Measurements from ENCODE around the gene TMC4.
"Not testable (repeated sequence)": the region's sequence is repeated elsewhere in the genome, so short reads cannot be mapped to it uniquely, and the experiment has no call there.

The TMC4 gene, protein sequence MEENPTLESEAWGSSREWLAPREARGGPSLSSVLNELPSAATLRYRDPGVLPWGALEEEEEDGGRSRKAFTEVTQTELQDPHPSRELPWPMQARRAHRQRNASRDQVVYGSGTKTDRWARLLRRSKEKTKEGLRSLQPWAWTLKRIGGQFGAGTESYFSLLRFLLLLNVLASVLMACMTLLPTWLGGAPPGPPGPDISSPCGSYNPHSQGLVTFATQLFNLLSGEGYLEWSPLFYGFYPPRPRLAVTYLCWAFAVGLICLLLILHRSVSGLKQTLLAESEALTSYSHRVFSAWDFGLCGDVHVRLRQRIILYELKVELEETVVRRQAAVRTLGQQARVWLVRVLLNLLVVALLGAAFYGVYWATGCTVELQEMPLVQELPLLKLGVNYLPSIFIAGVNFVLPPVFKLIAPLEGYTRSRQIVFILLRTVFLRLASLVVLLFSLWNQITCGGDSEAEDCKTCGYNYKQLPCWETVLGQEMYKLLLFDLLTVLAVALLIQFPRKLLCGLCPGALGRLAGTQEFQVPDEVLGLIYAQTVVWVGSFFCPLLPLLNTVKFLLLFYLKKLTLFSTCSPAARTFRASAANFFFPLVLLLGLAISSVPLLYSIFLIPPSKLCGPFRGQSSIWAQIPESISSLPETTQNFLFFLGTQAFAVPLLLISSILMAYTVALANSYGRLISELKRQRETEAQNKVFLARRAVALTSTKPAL

DNA sequence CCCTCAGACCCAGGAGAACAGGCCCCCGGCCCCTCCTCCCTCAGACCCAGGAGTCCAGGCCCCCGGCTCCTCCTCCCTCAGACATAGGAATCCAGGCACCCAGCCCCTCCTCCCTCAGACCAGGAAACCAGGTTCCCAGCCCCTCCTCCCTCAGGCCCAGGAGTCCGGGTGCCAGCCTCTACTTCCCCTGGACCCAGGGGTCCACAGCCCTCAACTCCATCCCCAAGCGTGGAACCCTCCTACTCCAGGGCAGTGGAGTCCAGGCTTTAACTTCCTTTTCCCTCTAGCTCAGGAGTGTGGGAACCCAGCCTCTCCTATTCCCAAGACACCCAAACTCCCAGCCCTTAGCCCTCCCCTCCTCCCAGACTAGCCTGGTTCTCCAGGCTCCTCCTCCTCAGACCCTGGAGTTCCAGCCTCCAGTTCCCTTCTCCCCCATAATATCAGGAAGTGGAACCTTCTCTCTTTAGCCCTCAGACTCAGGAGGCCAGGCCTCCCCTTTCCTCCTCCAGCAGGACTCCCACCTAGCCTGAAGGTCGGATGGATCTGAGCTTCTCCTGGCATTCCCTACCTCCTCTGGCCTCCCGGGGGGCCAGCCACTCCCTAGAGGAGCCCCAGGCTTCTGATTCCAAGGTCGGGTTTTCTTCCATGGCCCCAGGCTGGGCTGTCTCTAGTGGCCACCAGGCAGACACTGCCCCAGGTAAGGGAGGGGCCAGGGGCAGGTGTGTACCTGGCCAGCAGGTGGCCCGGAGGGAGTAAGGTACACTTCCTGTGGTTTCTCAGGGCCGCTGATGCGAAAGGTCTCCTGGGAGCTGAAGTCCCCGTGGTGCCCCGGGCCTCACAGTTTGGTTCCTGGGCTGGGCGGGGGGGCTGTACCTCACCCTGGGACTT lies at the start of gene TMC4:
TMC4 (minus strand) TSS at position 690 of the 888 bp plus-strand sequence; CDS start at position 647, 43 bp downstream.
- DNase-seq: no peak

DNA sequence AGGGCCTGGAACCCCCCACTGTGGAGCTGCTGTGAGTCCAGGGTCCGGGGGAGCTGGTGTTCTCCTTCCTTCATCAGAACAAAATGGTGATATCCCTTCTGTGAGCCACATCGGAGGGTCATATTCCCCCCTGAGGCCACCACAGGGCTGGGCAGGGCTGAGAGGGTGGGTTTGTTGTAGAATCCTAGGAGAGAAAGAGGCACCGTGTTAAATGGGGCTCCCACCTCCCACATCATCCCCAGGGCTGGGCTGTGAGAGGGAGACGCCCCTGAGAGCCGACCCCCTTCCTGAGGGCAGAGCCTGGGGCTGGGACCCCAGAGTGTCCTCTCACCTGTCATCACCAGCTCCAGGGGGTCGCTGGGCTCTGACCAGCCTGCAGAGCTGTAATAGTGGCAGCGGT lies 49.0 kb upstream of the TMC4 start:
- DNase-seq: not testable (repeated sequence)

DNA sequence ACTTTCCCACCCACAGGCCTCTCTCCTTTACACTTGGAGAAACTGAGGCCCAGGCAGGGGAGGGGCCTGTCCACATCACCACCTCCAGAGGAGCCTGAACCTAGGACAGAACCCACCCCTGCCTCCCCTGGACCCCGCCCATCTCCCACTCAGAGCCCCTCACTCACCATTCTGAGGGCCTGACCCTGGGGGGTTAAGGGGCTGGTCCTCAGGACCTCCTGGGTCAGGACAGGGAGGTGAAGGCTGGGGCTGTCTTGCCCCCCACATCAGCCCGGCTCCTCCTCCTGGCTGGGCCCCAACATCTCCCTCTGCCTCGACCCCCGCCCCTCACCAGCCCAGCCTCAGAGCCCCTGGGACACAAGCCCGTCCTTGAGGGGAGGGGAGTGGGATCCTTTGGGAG lies 46.7 kb upstream of the TMC4 start:
- not testable (repeated sequence) for DNase-seq

DNA sequence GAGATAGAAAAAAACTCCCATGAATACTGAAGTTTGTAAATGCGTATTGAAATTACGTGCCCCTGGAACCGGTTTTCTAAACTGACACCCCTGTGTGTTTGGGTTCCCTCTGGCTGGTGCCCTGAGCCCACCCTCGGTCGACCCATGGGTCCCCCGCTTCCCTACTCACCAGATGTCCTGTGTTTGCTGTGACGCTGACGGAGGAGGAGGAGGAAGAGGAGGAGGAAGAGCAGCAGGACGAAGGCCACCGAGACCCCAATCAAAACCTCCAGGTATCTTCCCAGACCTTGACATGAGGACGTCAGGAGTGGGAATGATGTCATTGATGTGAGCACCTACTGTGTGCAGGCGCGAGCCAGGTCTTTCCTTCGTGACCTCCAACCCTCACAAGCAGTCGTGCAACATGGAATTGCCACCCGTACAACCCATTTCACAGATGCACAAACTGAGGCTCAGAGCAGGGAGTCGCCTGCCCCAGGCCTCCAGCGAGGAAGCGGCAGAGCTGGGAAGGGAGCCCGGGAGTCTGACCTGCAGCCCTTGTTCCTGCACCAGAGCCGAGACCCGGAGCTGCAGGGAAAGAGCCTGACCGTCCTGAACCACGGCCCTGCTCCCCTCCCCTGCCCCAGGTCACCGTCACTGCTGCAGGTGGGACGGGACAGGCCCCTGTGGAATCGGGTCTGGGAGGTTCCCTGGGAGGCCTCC lies 46.2 kb upstream of the TMC4 start:
- DNase-seq: no peak

DNA sequence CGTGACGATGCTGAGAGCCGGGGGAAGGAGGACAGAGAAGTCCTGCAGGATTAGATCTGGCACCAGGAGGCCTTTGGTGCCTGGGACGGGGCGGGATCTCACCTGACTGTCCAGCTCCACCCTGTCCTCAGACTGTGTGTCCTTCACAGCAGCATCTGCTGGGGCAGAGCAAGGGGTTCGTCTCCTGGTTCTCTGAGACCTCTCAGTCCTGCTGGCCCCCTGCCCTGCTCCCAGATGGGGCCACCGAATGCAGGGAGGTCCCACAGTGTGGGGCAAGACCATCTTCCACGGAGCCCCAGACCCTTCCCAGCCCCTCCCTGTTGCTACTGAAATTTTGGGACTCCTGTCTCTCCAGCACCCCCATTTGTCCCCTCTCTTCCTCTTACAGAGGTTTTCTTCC lies 45.3 kb upstream of the TMC4 start:
- no peak for DNase-seq

DNA sequence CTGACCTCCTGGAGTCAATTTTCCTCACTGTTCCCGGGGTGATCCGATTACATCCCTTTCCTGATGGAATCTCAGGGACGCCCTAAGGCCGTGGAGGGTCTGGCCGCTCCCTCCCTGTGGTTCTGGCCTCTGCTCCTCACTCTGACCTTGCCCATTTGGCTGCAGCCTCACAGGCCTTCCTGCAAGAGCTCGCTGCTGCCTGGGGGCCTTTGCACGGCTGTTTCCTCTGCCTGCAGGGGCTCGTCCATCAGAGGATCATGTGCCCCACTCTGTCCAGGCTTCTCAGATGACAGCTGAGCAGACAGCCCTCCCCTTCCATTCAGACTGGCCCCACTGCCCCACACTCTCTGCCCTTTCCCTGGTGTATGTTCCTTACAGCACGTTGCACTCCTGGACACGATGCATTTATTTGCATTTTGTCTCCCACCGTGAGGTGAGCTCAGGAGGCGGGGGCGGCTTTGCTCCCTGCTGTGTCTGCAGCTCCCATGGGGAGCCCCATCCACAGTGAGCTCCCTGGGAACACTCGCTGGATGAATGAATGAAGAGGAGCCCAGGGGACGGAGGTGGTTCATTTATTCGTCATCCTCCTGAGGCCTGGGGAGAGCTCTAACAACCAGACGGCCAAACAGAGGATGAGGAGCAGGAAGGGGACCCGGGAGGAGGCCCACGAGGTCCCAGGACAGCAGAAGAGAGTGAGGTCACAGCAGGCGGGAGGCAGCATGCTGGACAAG lies 44.7 kb upstream of the TMC4 start:
- not testable (repeated sequence) for DNase-seq

DNA sequence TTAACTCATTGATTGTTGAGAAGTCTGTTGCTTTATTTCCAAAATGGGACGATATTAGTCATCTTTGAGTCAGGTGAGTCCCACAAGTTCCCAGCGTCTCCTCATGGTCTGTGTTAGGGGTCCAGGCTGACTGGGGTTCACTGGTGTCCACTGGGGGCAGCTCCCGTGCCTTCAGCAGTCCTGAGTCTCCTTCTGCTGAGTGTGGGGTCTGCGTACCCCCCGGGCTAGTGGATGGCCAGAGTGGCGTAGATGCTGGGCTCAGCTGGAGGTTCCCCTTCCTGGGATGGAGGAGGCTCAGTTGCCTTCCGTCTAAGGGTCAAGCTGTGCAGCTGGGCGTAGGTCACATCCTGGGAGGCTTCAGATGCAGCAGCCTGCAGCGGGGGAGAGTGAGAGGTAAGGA lies 43.9 kb upstream of the TMC4 start:
- no peak for DNase-seq

DNA sequence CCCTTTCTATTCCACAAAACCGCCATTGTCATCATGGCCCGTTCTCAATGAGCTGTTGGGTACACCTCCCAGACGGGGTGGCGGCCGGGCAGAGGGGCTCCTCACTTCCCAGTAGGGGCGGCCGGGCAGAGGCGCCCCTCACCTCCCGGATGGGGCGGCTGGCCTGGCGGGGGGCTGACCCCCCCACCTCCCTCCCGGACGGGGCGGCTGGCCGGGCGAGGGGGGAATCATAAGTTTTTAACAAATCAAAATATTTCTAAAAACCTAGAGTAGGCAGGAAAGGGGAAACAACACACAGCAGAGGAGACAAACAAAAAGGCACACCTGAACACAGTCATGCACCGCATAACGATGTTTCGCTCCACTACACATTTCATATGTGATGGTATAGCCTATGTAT lies 41.8 kb upstream of the TMC4 start:
- DNase-seq: not testable (repeated sequence)

DNA sequence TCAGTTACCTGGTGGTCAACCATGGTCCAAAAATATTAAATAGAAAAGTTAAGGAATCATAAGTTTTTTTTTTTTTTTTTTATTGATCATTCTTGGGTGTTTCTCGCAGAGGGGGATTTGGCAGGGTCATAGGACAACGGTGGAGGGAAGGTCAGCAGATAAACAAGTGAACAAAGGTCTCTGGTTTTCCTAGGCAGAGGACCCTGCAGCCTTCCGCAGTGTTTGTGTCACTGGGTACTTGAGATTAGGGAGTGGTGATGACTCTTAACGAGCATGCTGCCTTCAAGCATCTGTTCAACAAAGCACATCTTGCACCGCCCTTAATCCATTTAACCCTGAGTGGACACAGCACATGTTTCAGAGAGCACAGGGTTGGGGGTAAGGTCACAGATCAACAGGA lies 41.3 kb upstream of the TMC4 start:
- DNase-seq: not testable (repeated sequence)

DNA sequence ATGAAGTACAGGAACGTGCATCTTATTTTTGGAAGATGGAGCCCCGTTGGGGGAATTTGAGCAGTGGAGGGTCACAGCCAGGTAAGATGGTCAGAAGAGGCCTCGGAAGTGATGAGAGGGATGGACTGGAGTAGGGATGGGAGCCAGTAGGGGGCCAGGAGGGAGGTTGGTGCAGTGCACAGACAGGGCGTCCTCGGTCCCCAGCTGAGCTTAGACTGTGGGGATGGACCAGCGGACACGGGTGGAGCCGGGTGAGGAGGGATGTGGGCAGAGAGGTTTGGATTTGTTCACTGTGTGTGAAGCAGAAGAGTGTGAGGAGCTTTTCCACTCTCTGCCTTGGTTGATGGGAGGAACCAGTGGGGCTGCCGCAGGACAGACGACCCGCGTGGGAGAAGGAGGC lies 38.3 kb upstream of the TMC4 start:
- DNase-seq: no peak

DNA sequence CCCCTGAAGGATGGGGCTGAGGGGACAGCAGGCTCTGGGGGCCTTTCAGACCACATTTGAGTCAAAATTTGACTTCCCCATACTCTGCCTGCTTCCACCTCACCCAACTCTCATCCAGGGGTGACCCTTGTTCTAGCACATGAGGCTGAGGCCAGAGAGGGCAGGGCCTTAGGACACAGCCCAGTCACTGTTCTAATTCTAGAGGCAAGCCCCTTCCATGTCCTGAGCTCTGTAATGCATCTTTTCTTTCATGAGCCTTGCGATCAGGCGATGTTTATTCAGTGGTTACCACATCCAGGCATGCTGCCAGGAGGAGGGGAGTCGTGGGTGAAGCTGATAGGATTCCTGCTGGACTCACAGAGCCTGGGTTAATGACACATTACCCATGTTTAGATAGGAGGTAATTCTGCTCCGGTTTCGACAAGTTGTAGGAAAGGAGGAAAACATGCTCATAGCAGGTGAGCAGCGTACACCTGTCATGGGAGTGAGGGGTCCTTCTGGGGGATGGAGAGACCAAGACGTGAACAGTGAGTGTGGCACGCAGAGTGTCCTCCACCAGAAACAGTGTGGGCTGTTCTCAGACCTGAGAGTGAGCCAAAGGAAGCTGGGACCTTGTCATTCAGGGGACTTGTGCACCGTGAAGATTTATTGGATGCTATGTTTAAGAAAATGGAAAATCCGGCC lies 37.0 kb upstream of the TMC4 start:
- no peak for DNase-seq

DNA sequence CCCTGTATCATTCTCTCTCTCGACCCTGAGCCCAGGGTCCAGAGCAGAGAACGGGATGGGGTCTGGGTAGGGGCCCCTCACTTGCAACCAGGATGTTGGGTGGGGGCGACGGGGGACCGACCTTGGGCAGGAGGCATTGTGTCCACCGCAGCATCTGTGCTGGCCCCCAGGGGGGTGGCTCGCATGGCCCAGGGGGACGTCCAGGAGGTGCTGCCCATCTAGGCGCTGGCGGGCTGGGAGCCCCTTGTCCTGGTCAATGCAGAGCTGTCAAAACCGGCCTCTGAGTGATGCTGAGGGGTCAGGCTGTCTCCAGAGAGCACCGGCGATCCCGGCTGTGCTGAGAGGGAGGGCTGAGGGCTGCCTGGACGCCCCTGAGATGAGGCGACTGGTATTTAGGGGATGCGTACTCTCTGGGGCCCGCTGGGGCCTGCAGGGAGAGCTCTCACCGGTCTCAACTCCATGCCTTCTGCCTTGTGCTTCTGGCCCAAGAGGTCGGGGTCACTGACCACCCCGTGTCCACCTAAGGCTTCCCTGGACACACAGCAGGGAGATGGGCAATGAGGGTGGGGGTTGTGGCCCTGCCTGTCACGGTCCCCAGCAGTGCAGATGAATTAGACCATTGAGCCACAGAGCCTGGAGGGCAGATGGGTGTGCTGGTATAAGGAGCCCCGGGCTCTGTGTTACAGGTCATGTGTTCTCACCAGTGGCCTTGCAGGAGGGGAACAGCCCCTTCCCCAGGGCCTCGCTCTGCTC lies 36.3 kb upstream of the TMC4 start:
- DNase-seq: no peak

DNA sequence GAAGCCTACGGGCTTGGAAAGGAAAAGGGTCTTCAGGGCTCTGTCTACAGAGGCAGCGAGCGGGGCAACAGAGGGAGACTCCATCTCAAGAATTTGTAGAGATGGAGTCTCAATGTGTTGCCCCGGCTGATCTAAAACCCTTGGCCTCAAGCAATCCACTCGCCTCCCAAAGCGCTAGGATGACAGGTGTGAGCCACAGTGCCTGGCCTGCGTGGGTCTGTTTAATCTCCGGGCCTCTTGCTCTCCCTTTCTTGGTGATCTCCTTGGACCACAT lies 35.8 kb upstream of the TMC4 start:
- no peak for DNase-seq

DNA sequence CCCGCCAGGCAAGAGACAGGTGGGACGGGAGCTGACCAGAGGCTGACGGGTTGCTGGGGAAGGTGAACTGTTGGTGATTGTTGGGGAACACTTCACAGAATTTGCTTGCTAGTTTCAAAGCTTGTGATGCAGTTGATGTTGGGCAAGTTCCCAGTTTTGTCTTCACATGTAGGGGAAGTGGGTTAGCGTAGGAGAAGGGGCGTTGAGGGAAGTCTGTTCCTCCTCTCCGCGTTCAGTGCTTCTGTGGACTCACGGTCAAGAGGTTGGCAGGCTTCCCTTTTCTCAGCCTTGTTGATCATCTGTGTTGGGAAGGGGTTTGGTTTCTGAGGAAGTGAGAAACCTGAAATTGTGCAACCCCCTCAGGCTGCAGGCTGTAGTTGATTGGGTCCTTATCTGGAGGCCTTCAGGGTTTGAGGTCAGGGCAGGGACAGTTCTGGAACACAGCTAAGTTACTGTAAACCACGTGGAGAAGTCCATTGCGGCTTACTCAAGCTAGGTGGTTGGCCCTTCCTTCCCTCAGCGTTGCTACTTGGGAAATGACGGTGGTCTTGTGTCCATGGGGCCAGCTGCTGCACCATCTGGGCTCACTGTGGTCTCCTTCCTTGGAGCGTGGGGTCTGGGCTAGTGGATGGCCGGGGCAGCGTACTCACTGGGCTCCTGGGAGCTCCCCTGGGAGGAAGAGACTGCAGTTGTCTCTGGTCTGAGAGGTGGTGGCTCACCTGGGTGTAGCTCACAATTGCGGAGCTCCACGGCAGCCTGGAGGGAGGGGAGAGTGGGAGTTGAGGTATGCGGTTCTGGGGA lies 35.2 kb upstream of the TMC4 start:
- peak; percentile 16 for DNase-seq

DNA sequence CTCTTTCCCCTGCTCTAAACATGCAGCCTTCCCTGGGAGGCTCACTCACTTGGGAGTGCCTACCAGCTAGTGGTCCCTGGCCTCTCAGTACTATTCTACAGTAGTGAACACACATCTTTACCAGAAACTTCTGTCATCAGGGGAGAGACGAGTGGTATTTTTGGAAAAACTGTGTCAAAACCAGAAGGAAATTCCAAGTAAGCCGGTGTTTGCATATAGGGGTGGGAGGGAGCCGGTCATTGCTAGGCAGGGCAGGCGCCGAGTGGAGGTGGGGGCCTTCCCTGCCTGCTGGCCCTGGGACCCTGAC lies 34.7 kb upstream of the TMC4 start:
- DNase-seq: no peak

DNA sequence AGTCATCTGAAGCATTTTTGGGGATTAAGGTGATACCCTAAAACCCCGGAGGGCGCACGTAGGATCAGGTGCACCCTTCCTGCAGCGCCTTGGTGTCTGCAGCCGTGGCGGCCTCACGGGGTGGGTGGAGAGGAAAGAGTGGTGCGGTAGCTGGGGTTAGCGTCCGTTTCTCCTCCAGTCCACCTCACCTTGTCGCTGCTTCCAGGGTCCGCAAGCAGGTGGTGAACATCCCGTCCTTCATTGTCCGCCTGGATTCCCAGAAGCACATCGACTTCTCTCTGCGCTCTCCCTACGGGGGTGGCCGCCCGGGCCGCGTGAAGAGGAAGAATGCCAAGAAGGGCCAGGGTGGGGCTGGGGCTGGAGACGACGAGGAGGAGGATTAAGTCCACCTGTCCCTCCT lies 34.2 kb upstream of the TMC4 start:
- not testable (repeated sequence) for DNase-seq

DNA sequence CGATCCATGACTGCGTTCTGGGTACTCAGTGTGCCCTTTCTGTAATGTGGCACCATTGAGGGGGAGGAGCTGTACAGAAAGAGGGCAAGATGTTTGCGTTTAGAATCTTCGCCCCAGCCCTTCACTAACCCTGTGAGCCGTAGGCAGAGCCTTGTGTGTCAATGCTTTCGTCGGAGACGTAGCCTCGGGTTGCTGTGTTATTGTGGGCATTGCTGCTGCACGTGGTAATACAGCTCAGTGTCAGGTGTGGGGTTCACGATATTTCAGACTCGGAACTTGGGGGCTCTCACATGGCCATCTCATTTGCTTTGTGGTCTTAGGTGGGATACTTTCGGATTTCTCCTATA lies 33.8 kb upstream of the TMC4 start:
- no peak for DNase-seq

DNA sequence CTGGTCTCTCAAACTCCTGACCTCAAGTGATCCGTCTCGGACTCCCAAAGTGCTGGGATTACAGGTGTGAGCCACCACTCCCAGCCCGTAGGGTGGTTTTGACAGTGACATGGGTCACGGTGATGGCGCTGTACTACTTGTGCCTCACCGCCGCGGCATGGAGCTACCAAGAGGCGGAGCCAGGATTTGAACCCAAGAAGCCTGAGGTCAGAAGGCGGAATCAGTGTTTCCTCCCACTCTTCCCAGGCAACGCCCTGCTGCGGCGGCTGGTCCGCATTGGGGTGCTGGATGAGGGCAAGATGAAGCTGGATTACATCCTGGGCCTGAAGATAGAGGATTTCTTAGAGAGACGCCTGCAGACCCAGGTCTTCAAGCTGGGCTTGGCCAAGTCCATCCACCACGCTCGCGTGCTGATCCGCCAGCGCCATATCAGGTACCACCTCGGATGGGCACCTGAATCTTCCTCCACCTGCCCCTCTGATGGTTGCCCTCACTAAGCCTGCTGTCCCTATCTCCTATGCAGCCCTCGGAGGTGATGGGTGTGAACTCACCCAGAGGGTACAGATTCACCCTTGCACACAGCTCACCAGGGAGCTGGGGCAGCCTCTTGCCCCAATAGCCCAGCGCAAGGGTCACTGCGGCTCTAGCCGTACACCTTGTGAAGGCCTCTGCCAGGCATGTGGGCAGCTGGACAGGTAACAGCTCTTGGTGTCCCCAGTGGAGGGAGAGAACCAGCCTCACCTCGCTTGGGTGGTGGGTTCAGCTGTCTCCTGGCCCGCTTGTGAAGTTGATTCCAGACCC lies 33.3 kb upstream of the TMC4 start:
- no peak for DNase-seq

DNA sequence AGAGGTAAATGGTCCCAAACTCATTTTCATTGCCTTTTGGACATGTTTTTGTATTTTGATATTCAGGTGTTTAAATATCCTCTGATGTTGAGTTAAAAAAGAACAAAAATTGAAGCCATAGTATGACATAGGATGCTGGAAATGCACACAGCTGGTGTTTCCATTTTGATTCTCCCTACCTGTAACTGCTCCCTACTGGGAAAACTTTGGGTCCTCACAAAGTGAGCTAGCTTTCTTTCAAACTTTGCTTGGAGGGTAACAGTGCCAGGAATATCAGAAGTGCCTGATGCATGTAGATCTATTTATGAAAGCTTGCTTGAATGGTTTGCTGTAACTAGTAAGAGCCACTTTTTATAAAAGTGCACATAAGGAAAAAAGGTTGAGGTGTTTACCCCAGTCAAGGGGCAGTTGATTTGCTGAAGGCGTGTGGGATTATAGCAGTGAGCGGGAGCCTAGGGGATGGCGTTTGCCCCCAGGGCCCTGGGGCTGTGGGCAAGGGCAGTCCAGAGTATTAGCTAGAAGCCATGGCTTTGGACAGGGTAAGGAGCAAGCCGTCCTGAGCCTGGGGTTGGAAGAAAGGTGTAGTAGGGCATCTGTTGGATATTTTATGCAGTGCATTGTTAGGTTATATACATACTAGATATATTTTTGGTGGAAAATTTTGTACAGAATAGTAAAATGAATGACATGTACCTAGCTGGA lies 32.0 kb upstream of the TMC4 start:
- DNase-seq: no peak
